ENCODE data around the gene KCNB1. TPM values are rescaled to one million over a fixed set of nuclear protein-coding genes. Genes with fewer than 3 reads are reported as not detected.
A peak's percentile ranks its signal among the peaks of the same experiment; 100 is the strongest.

KCNB1 gene
- total RNA-seq, 1 donor from 2014 or later: 0.41 TPM

GRCh38 chr20:49347156-49347555 is 135.3 kb downstream of the KCNB1 start:
- Histone ChIP-seq H3K27ac (no peak overlapping the region), H3K4me1 (no peaks in the 10 kb centered on the region), H3K4me3 (no peak overlapping the region), H3K27me3 (peaks cover 4% of the 10 kb centered on the region), H3K9me3 (no peaks in the 10 kb centered on the region), H3K36me3 (no peaks in the 10 kb centered on the region)
- intact Hi-C loops (cut with DNase I): no loop called here
- DNase-seq (no peak), ATAC-seq (no peak)
- TF ChIP-seq, protein P1, sequence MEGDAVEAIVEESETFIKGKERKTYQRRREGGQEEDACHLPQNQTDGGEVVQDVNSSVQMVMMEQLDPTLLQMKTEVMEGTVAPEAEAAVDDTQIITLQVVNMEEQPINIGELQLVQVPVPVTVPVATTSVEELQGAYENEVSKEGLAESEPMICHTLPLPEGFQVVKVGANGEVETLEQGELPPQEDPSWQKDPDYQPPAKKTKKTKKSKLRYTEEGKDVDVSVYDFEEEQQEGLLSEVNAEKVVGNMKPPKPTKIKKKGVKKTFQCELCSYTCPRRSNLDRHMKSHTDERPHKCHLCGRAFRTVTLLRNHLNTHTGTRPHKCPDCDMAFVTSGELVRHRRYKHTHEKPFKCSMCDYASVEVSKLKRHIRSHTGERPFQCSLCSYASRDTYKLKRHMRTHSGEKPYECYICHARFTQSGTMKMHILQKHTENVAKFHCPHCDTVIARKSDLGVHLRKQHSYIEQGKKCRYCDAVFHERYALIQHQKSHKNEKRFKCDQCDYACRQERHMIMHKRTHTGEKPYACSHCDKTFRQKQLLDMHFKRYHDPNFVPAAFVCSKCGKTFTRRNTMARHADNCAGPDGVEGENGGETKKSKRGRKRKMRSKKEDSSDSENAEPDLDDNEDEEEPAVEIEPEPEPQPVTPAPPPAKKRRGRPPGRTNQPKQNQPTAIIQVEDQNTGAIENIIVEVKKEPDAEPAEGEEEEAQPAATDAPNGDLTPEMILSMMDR (IDR thresholded peaks at IDR 0.05): no peak

- TF ChIP-seq, protein P1 (IDR thresholded peaks at IDR 0.05): no peak
- Histone ChIP-seq H3K4me3 (no peak overlapping the region), H3K9me3 (no peaks in the 10 kb centered on the region), H3K27me3 (peaks cover 4% of the 10 kb centered on the region), H3K4me1 (no peaks in the 10 kb centered on the region), H3K27ac (no peak overlapping the region), H3K36me3 (no peaks in the 10 kb centered on the region)
- DNase-seq: no peak
- no peak for ATAC-seq
- intact Hi-C loops (cut with DNase I): no loop called here
Measured at GRCh38 chr20:49346682-49347081, 135.8 kb downstream of the KCNB1 start.

- ATAC-seq (no peak), DNase-seq (no peak)
- no peaks in the 10 kb centered on the region for H3K9me3 ChIP-seq
- TF ChIP-seq, protein P1 (IDR thresholded peaks at IDR 0.05): no peak
- no peaks in the 10 kb centered on the region for H3K36me3 ChIP-seq
- no peak overlapping the region for H3K27ac ChIP-seq
- peaks cover 7% of the 10 kb centered on the region for H3K27me3 ChIP-seq
- no peak overlapping the region for H3K4me3 ChIP-seq
- H3K4me1 ChIP-seq: no peaks in the 10 kb centered on the region
- intact Hi-C loops (cut with DNase I): no loop called here
Measured at GRCh38 chr20:49345524-49345923, 136.9 kb downstream of the KCNB1 start.

GRCh38 chr20:49344975-49345374 is 137.5 kb downstream of the KCNB1 start:
- Histone ChIP-seq H3K4me1 (no peaks in the 10 kb centered on the region), H3K27me3 (peaks cover 7% of the 10 kb centered on the region), H3K27ac (no peak overlapping the region), H3K4me3 (no peak overlapping the region), H3K9me3 (no peaks in the 10 kb centered on the region), H3K36me3 (no peaks in the 10 kb centered on the region)
- ATAC-seq: peak; percentile 50
- DNase-seq: no peak
- TF ChIP-seq, protein P1 (IDR thresholded peaks at IDR 0.05): no peak
- intact Hi-C loops (cut with DNase I): no loop called here

DNA sequence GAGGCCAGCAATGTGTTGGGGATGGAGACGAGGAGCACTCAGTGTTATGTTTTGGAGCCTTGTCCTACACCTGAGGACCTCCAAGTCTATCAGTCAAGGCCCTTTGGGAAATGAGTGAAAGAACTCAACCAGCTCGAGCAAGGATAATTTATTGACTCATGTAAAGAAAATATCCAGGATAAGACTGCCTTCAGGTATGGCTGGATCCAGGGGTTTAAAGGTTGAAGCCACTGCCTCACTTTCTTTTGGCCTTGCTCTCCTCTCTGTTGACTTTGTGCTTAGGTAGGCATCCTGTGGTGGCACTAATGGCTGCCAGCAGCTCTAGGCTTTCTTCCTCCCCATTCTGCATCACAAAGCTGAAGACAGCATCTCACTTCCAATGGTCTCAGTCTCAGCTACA is 138.3 kb downstream of the KCNB1 start:
- Histone ChIP-seq H3K4me3 (no peak overlapping the region), H3K27ac (no peak overlapping the region), H3K36me3 (no peaks in the 10 kb centered on the region), H3K4me1 (no peaks in the 10 kb centered on the region), H3K27me3 (peaks cover 7% of the 10 kb centered on the region), H3K9me3 (no peaks in the 10 kb centered on the region)
- DNase-seq: no peak
- TF ChIP-seq, protein P1 (IDR thresholded peaks at IDR 0.05): no peak
- intact Hi-C loops (cut with DNase I): no loop called here
- ATAC-seq: no peak

- H3K36me3 ChIP-seq: no peaks in the 10 kb centered on the region
- ATAC-seq (no peak), DNase-seq (no peak)
- H3K27ac ChIP-seq: no peak overlapping the region
- H3K4me1 ChIP-seq: no peaks in the 10 kb centered on the region
- H3K27me3 ChIP-seq: peaks cover 7% of the 10 kb centered on the region
- TF ChIP-seq, protein P1 (IDR thresholded peaks at IDR 0.05): no peak
- intact Hi-C loops (cut with DNase I): no loop called here
- H3K4me3 ChIP-seq: no peak overlapping the region
- H3K9me3 ChIP-seq: no peaks in the 10 kb centered on the region
Measured at GRCh38 chr20:49343246-49343645, 139.2 kb downstream of the KCNB1 start.

Measured in upper lobe of right lung (tissue), 1 donor.